Left lung (tissue), 10 donors: ENCODE data around the gene CMTM4. TPM values are rescaled to one million over a fixed set of nuclear protein-coding genes. Genes with fewer than 3 reads are reported as not detected.

Experiments
- ATAC-seq: fragments of 200-7000 bp; cut with Tn5 transposase; one replicate; pipeline ENCODE4 v1.9.1; 2020; ENCODE audit warnings: moderate library complexity
- DNase-seq, 4 donors: peaks; one replicate each; pipeline ENCODE4 v3.0.0-alpha.2; 2013 to 2020
- H3K27ac ChIP-seq, 2 donors: fragments of 200-600 bp; sonication (generic) in 1 of 2; one replicate each; pipeline versions ENCODE4 v1.5.0 to v1.8.0; 2020 to 2021
- H3K27me3 ChIP-seq, 2 donors: fragments of 200-600 bp; sonication (generic) in 1 of 2; one replicate each; pipeline versions ENCODE4 v1.5.0 to v1.8.0; 2020 to 2021
- H3K36me3 ChIP-seq, 2 donors: fragments of 200-600 bp; sonication (generic) in 1 of 2; one replicate each; pipeline versions ENCODE4 v1.5.0 to v1.8.0; 2020 to 2021
- H3K4me1 ChIP-seq, 2 donors: fragments of 200-600 bp; one replicate each; pipeline ENCODE4 v1.8.0; 2021
- H3K4me3 ChIP-seq, 2 donors: fragments of 200-600 bp; sonication (generic) in 1 of 2; one replicate each; pipeline versions ENCODE4 v1.5.0 to v1.8.0; 2020 to 2021; ENCODE audit warnings: mild to moderate bottlenecking in 1 of 2
- H3K9me3 ChIP-seq, 2 donors: fragments of 200-600 bp; sonication (generic) in 1 of 2; one replicate each; pipeline versions ENCODE4 v1.5.0 to v1.8.0; 2020 to 2021
- CTCF ChIP-seq, 2 donors: fragments of 200-600 bp; sonication (generic) in 1 of 2; IDR thresholded peaks; one replicate each; pipeline versions ENCODE4 v1.5.0 to v1.8.0; 2021; ENCODE audit warnings: antibody characterized with exemption in 2 of 2
- intact Hi-C, 2 donors: fragments of 100-400 bp; cut with DNase I; formaldehyde crosslinking; loops; one replicate each; pipeline versions ENCODE4 v1.11.2 to v1.14.2; 2022
- polyA plus RNA-seq, 6 donors: library from polyadenylated mRNA; unstranded; fragments of 120-200 nt; gene quantifications; one replicate each; pipeline ENCODE4 v1.2.1, GENCODE V29; 2013; ENCODE audit not compliant: insufficient read length in 6 of 6
- total RNA-seq, 2 donors: library from RNA; stranded (reverse); fragmentation: NEBNext Ultra II Directional; extraction: Animal tissue kit (Norgen Biotek cat#: 25700); gene quantifications; one replicate each; pipeline ENCODE4 v1.2.1, GENCODE V29; 2021
- donor health status: DM: no; HTN: yes; CAD: no.
- donor health status: DM: no; HTN: no; CAD: no.

CMTM4 gene
- total and polyA plus RNA-seq, 8 donors = 25.2 to 72.3 (median 34.6) TPM

- Histone ChIP-seq H3K27ac (no peak overlapping the region), H3K36me3 (peaks cover 0 to 21% of the 10 kb centered on the region in 2 donors), H3K4me1 (peaks cover 2 to 9% of the 10 kb centered on the region in 2 donors), H3K4me3 (no peak overlapping the region), H3K9me3 (no peaks in the 10 kb centered on the region), H3K27me3 (no peaks in the 10 kb centered on the region)
- ATAC-seq (no peak), DNase-seq (no peak)
- intact Hi-C loops = no loop called here
- no peak for TF ChIP-seq CTCF (IDR thresholded peaks at IDR 0.05)
These were observed 72.8 kb downstream of the CMTM4 start for GRCh38 chr16:66623755-66624154.

GRCh38 chr16:66622863-66623262 lies 73.7 kb downstream of the CMTM4 start:
- peaks cover 0 to 21% of the 10 kb centered on the region in 2 donors for H3K36me3 ChIP-seq
- no peaks in the 10 kb centered on the region for H3K9me3 ChIP-seq
- H3K27me3 ChIP-seq = no peaks in the 10 kb centered on the region
- H3K4me1 ChIP-seq = peaks cover 5 to 9% of the 10 kb centered on the region in 2 donors
- no peak for ATAC-seq
- intact Hi-C loops = no loop called here
- no peak for DNase-seq
- H3K4me3 ChIP-seq = no peak overlapping the region
- no peak overlapping the region for H3K27ac ChIP-seq
- TF ChIP-seq CTCF (IDR thresholded peaks at IDR 0.05) = no peak

GRCh38 chr16:66621973-66622372 lies 74.6 kb downstream of the CMTM4 start:
- TF ChIP-seq CTCF (IDR thresholded peaks at IDR 0.05) = no peak
- DNase-seq (no peak), ATAC-seq (no peak)
- Histone ChIP-seq H3K4me3 (no peak overlapping the region), H3K9me3 (no peaks in the 10 kb centered on the region), H3K4me1 (peaks cover 5 to 9% of the 10 kb centered on the region in 2 donors), H3K36me3 (peaks cover 0 to 21% of the 10 kb centered on the region in 2 donors), H3K27ac (no peak overlapping the region), H3K27me3 (no peaks in the 10 kb centered on the region)
- intact Hi-C loops = no loop called here

GRCh38 chr16:66620429-66620795 lies 76.1 kb downstream of the CMTM4 start:
- no peak for ATAC-seq
- no peak for DNase-seq
- peaks cover 5 to 9% of the 10 kb centered on the region in 2 donors for H3K4me1 ChIP-seq
- H3K4me3 ChIP-seq = no peak overlapping the region
- no peaks in the 10 kb centered on the region for H3K9me3 ChIP-seq
- no peaks in the 10 kb centered on the region for H3K27me3 ChIP-seq
- peaks cover 0 to 23% of the 10 kb centered on the region in 2 donors for H3K36me3 ChIP-seq
- intact Hi-C loops = no loop called here
- no peak overlapping the region for H3K27ac ChIP-seq
- TF ChIP-seq CTCF (IDR thresholded peaks at IDR 0.05) = no peak

GRCh38 chr16:66619534-66620428 lies 76.8 kb downstream of the CMTM4 start:
- no peaks in the 10 kb centered on the region for H3K9me3 ChIP-seq
- H3K36me3 ChIP-seq = peaks cover 0 to 29% of the 10 kb centered on the region in 2 donors
- H3K4me3 ChIP-seq = no peak overlapping the region
- H3K27ac ChIP-seq = no peak overlapping the region
- DNase-seq (no peak), ATAC-seq (no peak)
- intact Hi-C loops = no loop called here
- H3K4me1 ChIP-seq = peaks cover 5 to 9% of the 10 kb centered on the region in 2 donors
- H3K27me3 ChIP-seq = no peaks in the 10 kb centered on the region
- no peak for TF ChIP-seq CTCF (IDR thresholded peaks at IDR 0.05)
